Measurements from ENCODE around the gene SGCD.

GRCh38 chr5:156419661-156420060 lies 92.7 kb downstream of the SGCD start:
- TF ChIP-seq POLR2AphosphoS5 (IDR thresholded peaks at IDR 0.05; ENCODE audit: low read depth, low read length) (no peak), REST (IDR thresholded peaks at IDR 0.05; ENCODE audit: insufficient read depth in 1 of 2, low read depth in 2 of 2, low read length in 2 of 2) (no peak), SIN3A (IDR thresholded peaks at IDR 0.05; ENCODE audit: borderline replicate concordance, insufficient read depth, low read length) (no peak), TAF1 (IDR thresholded peaks at IDR 0.05; ENCODE audit: borderline replicate concordance, insufficient read depth, low read length) (no peak), FOXP2 (optimal IDR thresholded peaks at IDR 0.05; ENCODE audit: borderline replicate concordance, extremely low read depth, extremely low read length, insufficient read depth) (no peak)
